Activated CD4-positive, CD25-positive, alpha-beta regulatory T cell treated with anti-CD3 and anti-CD28 coated beads, Interleukin-2, amount 50 U/mL, for 72 hours (primary cell): ENCODE results near the gene ATP6V1G1.

Experiments used
- DNase-seq: peaks from one replicate; pipeline ENCODE4 v3.0.0; 2021

ATP6V1G1 gene

GRCh38 chr9:114613087-114613486 is 25.5 kb downstream of the ATP6V1G1 start:
- DNase-seq = no peak

DNA sequence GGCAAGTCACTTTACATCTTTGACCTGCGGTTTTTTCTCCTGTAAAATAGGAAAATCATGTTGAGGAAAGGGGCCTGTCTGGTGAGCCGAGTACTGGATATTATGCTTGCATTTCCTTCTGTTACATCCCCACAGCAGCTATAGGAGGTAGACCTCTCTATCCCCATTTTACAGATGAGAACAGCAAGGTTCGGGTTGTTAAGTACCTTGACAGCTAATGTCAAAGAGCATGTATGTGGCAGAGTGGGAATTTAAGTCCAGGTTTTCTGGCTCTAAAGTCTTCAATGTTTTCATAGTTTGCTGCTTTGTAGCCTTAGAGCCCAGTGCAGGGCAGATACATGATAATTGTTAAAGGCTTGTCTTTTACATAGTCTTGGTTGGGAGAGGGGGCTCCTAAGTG is 26.4 kb downstream of the ATP6V1G1 start:
- no peak for DNase-seq

GRCh38 chr9:114614373-114614772 is 26.8 kb downstream of the ATP6V1G1 start:
- DNase-seq = no peak

DNA sequence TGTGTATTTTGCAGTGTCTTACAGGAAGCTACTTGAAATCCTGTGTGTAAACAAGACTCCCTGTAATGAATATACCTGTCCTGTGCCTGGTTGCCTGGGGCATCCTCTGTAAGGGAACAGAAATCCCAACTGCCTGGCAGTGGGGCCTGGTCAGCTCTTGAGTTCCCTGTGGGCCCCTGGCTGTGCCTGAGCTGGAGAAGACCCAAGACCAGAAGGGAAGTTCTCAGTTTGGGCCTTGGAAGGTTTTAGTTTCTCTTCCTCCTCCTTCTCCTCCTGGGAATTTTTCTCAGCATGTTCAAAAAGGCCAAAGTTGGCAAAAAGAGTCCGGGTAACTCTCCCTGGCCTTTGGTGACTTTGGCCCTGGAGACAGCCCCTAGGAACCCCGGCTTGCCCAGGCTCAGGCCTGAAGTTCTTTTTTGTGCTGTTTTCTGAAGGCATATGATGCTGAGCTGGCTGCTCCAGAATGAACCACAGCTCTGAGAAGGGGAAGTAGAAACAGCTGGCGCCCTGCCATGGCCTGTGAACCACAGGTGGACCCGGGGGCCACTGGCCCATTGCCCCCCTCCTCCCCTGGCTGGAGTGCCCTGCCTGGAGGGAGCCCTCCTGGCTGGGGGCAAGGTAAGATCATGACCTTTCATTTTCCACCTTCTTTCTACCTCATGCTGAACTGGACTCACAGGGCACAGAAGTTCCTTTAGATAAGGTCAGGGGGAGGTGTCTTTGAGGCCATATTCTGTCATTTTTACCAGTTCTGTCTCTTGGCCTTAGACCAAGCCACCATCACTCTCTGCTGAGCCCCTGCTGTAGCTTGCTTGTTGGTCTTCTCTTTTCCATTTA is 29.3 kb downstream of the ATP6V1G1 start:
- DNase-seq = no peak

- no peak for DNase-seq
Measured at GRCh38 chr9:114619191-114619761, 31.7 kb downstream of the ATP6V1G1 start.

- no peak for DNase-seq
Measured at GRCh38 chr9:114621561-114621960, 34.0 kb downstream of the ATP6V1G1 start.

GRCh38 chr9:114621975-114622609 is 34.5 kb downstream of the ATP6V1G1 start:
- no peak for DNase-seq

GRCh38 chr9:114624677-114625076 is 37.1 kb downstream of the ATP6V1G1 start:
- no peak for DNase-seq

DNA sequence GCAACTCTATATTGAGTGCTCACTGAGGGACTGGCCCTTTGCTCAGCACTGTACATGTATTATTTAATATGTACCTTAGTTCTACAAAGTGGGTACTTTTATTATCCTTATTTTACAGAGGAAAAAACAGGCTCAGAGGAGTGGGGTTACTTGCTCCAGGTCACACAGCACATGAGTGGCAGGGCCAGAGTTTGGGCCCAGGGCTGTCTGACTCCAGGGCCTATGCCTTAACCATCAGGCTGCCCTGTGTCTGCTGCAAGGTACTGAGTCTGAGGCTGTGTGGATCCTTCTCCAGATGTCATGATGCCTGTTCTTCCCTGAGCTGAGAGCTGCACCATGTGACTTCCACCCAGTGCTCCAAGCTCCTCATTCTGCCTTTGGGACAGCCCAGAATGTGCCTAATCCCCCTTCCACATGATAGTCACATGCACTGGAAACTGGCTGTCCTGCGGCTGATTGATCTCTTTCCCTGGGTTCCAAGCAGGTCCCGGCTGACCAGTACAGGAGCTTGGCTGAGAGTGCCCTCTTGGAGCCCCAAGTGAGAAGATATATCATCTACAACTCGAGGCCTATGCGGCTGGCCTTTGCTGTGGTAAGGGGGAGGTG is 38.9 kb downstream of the ATP6V1G1 start:
- no peak for DNase-seq

- DNase-seq = no peak
Measured at GRCh38 chr9:114627553-114627952, 40.0 kb downstream of the ATP6V1G1 start.

GRCh38 chr9:114629563-114630090 is 42.1 kb downstream of the ATP6V1G1 start:
- no peak for DNase-seq

GRCh38 chr9:114631166-114631565 is 43.6 kb downstream of the ATP6V1G1 start:
- no peak for DNase-seq

DNA sequence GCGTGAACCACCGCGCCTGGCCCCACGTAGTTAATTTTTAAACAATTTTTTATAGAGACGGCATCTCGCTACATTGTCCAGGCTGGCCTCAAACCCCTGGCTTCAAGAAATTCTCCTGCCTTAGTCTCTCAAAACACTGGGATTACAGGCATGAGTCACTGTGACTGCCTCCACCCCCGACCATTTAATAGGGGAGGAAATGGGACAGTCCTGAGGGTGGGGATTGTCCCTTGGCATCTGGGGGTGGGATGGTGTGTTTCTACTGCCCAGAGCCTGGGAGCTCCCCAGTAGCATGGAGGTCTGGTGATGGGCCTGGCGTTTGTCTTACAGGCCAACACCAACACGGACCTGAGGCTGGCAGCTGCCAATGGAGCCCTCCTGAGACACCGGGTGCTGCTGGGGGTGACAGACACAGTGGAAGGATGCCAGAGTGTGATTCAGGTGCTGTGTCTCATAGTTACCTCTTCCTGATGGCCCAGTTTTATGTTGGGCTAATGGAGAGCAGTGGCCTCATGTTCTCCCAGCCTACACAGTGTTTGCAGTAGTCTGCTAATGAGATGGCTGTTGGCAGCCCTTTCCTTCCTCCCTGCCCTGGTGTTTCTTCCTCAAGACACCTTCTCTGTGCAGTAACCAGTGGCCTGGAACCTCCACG is 46.0 kb downstream of the ATP6V1G1 start:
- DNase-seq = no peak

GRCh38 chr9:114634387-114634786 is 46.8 kb downstream of the ATP6V1G1 start:
- no peak for DNase-seq

DNA sequence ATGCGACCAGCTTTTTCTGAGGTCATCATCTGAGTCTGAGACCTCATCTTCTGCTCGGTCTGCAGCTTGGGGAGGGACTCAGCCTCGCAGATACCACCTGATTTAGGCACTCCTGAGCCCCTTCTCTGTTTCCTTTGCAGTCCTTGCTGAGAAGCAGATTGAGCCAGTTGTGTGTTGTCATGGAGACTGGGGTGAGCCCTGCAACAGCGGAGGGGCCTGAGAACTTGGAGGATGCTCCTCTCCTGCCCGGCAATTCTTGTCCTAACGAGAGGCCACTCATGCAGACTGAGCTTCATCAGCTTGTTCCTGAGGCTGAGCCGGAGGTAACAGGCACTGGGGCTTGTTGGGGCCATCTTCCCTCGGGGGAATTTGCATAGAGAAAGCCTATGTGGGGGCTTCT is 50.8 kb downstream of the ATP6V1G1 start:
- no peak for DNase-seq

- DNase-seq = no peak
Measured at GRCh38 chr9:114641967-114642366, 54.4 kb downstream of the ATP6V1G1 start.

DNA sequence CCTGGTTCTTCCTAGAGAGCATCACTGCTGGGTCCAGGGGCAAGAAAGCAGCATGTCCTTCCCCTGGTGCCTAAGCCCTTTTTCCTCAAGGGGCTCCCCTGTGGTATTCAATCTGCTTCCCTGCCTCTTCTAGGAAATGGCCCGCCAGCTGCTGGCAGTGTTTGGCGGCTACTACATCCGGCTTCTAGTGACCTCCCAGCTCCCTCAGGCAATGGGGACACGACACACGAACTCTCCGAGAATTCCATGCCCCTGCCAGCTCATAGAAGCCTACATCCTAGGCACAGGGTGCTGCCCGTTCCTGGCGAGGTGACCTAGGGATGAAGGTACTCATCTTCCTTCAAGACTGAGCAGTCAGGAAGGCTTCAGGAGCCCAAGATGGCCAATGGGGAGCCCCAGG is 55.4 kb downstream of the ATP6V1G1 start:
- no peak for DNase-seq

DNA sequence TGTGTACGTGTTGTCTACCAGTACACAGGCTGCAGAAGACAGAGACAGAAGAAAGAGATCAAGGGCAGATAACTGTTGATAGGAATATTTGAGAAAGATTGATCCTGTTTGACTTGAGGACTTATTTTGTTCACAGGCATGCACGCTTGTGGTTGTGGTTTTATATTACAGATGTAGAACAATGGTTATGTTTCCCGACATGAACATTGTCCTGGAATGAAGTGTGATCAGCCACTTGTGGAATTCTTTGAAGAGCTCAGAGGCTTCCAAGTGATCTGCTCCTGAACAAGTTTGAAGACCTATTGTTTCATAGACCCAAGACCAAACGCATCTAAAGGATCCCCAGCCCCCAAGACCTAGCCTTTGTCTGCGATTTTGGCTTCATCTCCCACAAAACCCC is 56.3 kb downstream of the ATP6V1G1 start:
- DNase-seq = no peak
